Measurements from ENCODE around the gene PDZRN4.
"Not testable (repeated sequence)": the region's sequence is repeated elsewhere in the genome, so short reads cannot be mapped to it uniquely, and the experiment has no call there.

The PDZRN4 gene

DNA sequence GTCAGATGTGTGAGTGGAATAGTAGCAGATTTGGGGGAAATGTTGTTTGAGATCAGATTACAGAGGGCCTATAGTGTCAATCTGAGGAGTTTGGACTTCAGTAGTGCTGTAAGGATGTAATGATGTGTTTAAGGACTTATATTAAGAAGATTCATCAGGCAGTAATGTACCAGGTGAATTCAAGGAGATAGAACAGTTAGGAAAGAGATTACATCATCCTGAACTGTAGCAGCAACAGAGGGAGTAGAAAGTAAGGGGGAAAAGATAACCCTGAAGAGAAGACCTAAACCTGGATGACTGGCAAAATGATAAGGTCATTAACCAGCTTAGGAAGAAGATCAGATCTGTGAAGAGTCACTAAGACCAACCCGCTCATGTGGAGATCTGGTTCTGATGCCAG lies 349.4 kb downstream of the PDZRN4 start:
- H3K36me3 ChIP-seq (ENCODE audit: control insufficient read depth in 4 of 4, insufficient read depth in 4 of 4, low read length in 3 of 4): no peaks in the 10 kb centered on the region
- no peaks in the 10 kb centered on the region for H3K27me3 ChIP-seq (replicated peaks in 2 of 5; ENCODE audit: control insufficient read depth in 4 of 5, insufficient read depth in 5 of 5, low read length in 4 of 5)
- H3K4me1 ChIP-seq (ENCODE audit: control extremely low read depth in 1 of 4, control insufficient read depth in 4 of 4, insufficient read depth in 4 of 4, low read length in 3 of 4): no peaks in the 10 kb centered on the region
- no peak for DNase-seq
- no peaks in the 10 kb centered on the region for H3K9me3 ChIP-seq (ENCODE audit: control extremely low read depth in 1 of 5, control insufficient read depth in 4 of 5, insufficient read depth in 2 of 5, low read depth in 1 of 5, low read length in 4 of 5)
- ChIA-PET POLR2A (no interaction called here), CTCF (no interaction called here)
- no peak overlapping the region for H3K27ac ChIP-seq (ENCODE audit: insufficient read depth in 1 of 2, low read depth in 1 of 2, low read length in 2 of 2, poor library complexity in 1 of 2, severe bottlenecking in 2 of 2)
- no peak overlapping the region for H3K4me3 ChIP-seq (ENCODE audit: control insufficient read depth in 1 of 7, extremely low read depth in 1 of 7, insufficient read depth in 4 of 7, low read depth in 2 of 7, low read length in 6 of 7)
- WGBS (ENCODE audit: insufficient coverage): 86% methylated on average over 1 of the region's 1 CpG

DNA sequence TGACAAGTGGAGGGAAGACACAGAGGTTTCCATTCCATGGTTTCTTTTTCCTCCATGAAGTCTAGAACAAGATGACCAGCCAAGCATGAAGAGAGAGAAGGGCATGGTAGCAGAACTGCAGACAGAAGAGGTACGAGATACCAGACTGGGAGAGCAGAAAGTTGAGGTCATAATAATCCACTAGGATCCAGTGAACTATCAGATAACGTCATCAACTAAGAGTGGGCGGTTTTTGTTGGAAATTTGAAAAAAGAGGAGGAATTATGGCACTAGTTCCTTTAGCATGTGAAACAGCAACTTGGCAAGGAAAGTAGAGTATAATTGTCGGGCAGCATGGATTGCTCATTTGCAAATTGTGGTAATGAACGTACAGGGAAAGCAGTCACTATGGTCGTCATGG lies 357.6 kb downstream of the PDZRN4 start:
- no peaks in the 10 kb centered on the region for H3K36me3 ChIP-seq (ENCODE audit: control insufficient read depth in 4 of 4, insufficient read depth in 4 of 4, low read length in 3 of 4)
- no peak for DNase-seq
- no peaks in the 10 kb centered on the region for H3K27me3 ChIP-seq (replicated peaks in 2 of 5; ENCODE audit: control insufficient read depth in 4 of 5, insufficient read depth in 5 of 5, low read length in 4 of 5)
- H3K4me3 ChIP-seq (ENCODE audit: control insufficient read depth in 1 of 7, extremely low read depth in 1 of 7, insufficient read depth in 4 of 7, low read depth in 2 of 7, low read length in 6 of 7): no peak overlapping the region
- CTCF ChIA-PET: no interaction called here
- no peak overlapping the region for H3K27ac ChIP-seq (ENCODE audit: insufficient read depth in 1 of 2, low read depth in 1 of 2, low read length in 2 of 2, poor library complexity in 1 of 2, severe bottlenecking in 2 of 2)
- H3K4me1 ChIP-seq (ENCODE audit: control extremely low read depth in 1 of 4, control insufficient read depth in 4 of 4, insufficient read depth in 4 of 4, low read length in 3 of 4): no peaks in the 10 kb centered on the region
- POLR2A ChIA-PET: no interaction called here
- 94% methylated on average over 6 of the region's 6 CpGs for WGBS (ENCODE audit: insufficient coverage)
- no peaks in the 10 kb centered on the region for H3K9me3 ChIP-seq (ENCODE audit: control extremely low read depth in 1 of 5, control insufficient read depth in 4 of 5, insufficient read depth in 2 of 5, low read depth in 1 of 5, low read length in 4 of 5)

DNA sequence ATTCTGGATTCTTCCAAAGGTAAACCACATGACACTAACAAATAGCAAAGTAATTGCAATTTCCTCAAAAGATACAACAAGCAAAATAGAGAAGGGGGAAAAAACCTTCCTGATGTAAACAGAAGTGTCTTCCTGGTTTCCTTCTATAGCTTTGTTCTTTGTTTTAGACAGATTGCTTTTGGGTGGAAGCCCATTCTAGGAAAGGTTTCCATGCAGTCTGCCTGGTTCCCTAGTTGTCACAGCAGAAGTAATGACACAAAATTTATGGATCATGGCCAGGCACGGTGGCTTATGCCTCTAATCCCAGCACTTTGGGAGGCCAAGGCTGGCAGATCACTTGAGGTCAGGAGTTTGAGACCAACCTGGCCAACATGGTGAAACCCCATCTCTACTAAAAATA lies 359.0 kb downstream of the PDZRN4 start:
- no CpG with 5 or more reads among the region's 1 CpG for WGBS (ENCODE audit: insufficient coverage)
- CTCF ChIA-PET; H3K4me3 ChIP-seq (ENCODE audit: control insufficient read depth in 1 of 7, extremely low read depth in 1 of 7, insufficient read depth in 4 of 7, low read depth in 2 of 7, low read length in 6 of 7); POLR2A ChIA-PET; H3K27ac ChIP-seq (ENCODE audit: insufficient read depth in 1 of 2, low read depth in 1 of 2, low read length in 2 of 2, poor library complexity in 1 of 2, severe bottlenecking in 2 of 2); DNase-seq; H3K27me3 ChIP-seq (replicated peaks in 2 of 5; ENCODE audit: control insufficient read depth in 4 of 5, insufficient read depth in 5 of 5, low read length in 4 of 5); H3K4me1 ChIP-seq (ENCODE audit: control extremely low read depth in 1 of 4, control insufficient read depth in 4 of 4, insufficient read depth in 4 of 4, low read length in 3 of 4); H3K36me3 ChIP-seq (ENCODE audit: control insufficient read depth in 4 of 4, insufficient read depth in 4 of 4, low read length in 3 of 4); H3K9me3 ChIP-seq (ENCODE audit: control extremely low read depth in 1 of 5, control insufficient read depth in 4 of 5, insufficient read depth in 2 of 5, low read depth in 1 of 5, low read length in 4 of 5): not testable (repeated sequence)

DNA sequence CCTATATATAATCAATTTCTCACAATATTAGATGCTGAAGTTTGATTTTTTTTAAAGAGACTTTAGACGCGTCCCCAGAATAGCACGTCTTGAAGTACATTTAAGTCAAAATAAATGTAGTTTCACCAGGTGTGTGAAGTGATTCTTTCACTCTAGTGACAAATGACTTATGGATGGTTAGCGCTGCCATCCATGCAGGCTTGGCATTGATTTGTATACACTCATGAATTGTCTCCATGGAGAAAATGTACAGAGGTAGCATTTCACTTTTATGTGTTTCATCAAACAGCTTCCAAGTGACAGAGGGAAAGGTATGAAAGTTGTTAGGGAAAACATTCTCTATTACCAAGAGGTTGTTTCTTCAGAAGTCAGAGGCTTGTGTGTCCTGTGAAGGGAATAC lies 360.8 kb downstream of the PDZRN4 start:
- Histone ChIP-seq H3K27ac (ENCODE audit: insufficient read depth in 1 of 2, low read depth in 1 of 2, low read length in 2 of 2, poor library complexity in 1 of 2, severe bottlenecking in 2 of 2) (no peak overlapping the region), H3K4me3 (ENCODE audit: control insufficient read depth in 1 of 7, extremely low read depth in 1 of 7, insufficient read depth in 4 of 7, low read depth in 2 of 7, low read length in 6 of 7) (no peak overlapping the region), H3K36me3 (ENCODE audit: control insufficient read depth in 4 of 4, insufficient read depth in 4 of 4, low read length in 3 of 4) (no peaks in the 10 kb centered on the region), H3K4me1 (ENCODE audit: control extremely low read depth in 1 of 4, control insufficient read depth in 4 of 4, insufficient read depth in 4 of 4, low read length in 3 of 4) (no peaks in the 10 kb centered on the region), H3K9me3 (ENCODE audit: control extremely low read depth in 1 of 5, control insufficient read depth in 4 of 5, insufficient read depth in 2 of 5, low read depth in 1 of 5, low read length in 4 of 5) (no peaks in the 10 kb centered on the region), H3K27me3 (replicated peaks in 2 of 5; ENCODE audit: control insufficient read depth in 4 of 5, insufficient read depth in 5 of 5, low read length in 4 of 5) (no peaks in the 10 kb centered on the region)
- WGBS (ENCODE audit: insufficient coverage): 100% methylated on average over 3 of the region's 4 CpGs
- DNase-seq: no peak
- ChIA-PET POLR2A (interaction anchor here (0.7 kb wide), 1 partner anchor 71 kb away, joined by 3 read pairs; no protein-coding TSS in a partner anchor), CTCF (no interaction called here)

DNA sequence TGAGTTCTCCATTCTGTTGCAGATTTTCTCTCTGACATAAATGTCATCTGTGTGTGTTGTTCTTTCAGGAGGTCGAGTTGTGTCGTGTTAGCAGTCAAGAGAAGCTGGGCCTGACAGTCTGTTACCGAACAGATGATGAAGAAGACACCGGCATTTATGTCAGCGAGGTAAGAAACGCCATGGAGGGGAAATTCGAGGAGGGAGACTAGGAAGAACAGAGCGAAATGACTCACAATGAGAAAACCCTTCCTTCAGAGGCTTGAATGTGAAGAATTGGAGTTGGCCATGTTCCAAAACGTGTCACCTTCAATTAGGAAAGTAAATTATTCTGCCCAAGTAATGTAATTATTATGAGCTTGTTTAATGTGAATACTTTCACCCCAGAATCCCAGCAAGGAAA lies 364.5 kb downstream of the PDZRN4 start:
- no peak for DNase-seq
- Histone ChIP-seq H3K4me3 (ENCODE audit: control insufficient read depth in 1 of 7, extremely low read depth in 1 of 7, insufficient read depth in 4 of 7, low read depth in 2 of 7, low read length in 6 of 7) (no peak overlapping the region), H3K27me3 (replicated peaks in 2 of 5; ENCODE audit: control insufficient read depth in 4 of 5, insufficient read depth in 5 of 5, low read length in 4 of 5) (no peaks in the 10 kb centered on the region), H3K36me3 (ENCODE audit: control insufficient read depth in 4 of 4, insufficient read depth in 4 of 4, low read length in 3 of 4) (no peaks in the 10 kb centered on the region), H3K27ac (ENCODE audit: insufficient read depth in 1 of 2, low read depth in 1 of 2, low read length in 2 of 2, poor library complexity in 1 of 2, severe bottlenecking in 2 of 2) (no peak overlapping the region), H3K4me1 (ENCODE audit: control extremely low read depth in 1 of 4, control insufficient read depth in 4 of 4, insufficient read depth in 4 of 4, low read length in 3 of 4) (no peaks in the 10 kb centered on the region), H3K9me3 (ENCODE audit: control extremely low read depth in 1 of 5, control insufficient read depth in 4 of 5, insufficient read depth in 2 of 5, low read depth in 1 of 5, low read length in 4 of 5) (no peaks in the 10 kb centered on the region)
- WGBS (ENCODE audit: insufficient coverage): 97% methylated on average over 9 of the region's 9 CpGs
- CTCF ChIA-PET: no interaction called here
- POLR2A ChIA-PET: no interaction called here

DNA sequence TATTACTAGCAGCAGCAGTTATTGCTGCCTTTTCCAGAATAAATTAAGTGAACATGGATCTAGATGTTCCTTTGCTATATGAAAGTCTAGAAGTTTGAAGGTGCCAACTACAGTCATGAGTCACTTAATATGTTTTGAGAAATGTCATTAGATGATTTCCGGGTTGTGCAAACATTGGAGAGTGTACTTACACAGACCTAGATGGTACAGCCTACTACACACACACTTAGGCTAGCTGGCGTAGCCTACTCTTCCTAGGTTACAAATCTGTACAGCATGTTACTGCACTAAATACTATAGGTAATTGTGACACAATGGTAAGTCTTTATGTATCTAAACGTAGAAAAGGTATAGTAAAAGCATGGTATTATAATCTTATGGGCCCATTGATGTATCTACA lies 368.1 kb downstream of the PDZRN4 start:
- ChIA-PET CTCF (interaction anchor here (0.8 kb wide), 1 partner anchor 180 kb away, joined by 4 read pairs; no protein-coding TSS in a partner anchor), POLR2A (no interaction called here)
- no peak for DNase-seq
- Histone ChIP-seq H3K27me3 (replicated peaks in 2 of 5; ENCODE audit: control insufficient read depth in 4 of 5, insufficient read depth in 5 of 5, low read length in 4 of 5) (no peaks in the 10 kb centered on the region), H3K36me3 (ENCODE audit: control insufficient read depth in 4 of 4, insufficient read depth in 4 of 4, low read length in 3 of 4) (no peaks in the 10 kb centered on the region), H3K9me3 (ENCODE audit: control extremely low read depth in 1 of 5, control insufficient read depth in 4 of 5, insufficient read depth in 2 of 5, low read depth in 1 of 5, low read length in 4 of 5) (no peaks in the 10 kb centered on the region), H3K4me3 (ENCODE audit: control insufficient read depth in 1 of 7, extremely low read depth in 1 of 7, insufficient read depth in 4 of 7, low read depth in 2 of 7, low read length in 6 of 7) (no peak overlapping the region), H3K27ac (ENCODE audit: insufficient read depth in 1 of 2, low read depth in 1 of 2, low read length in 2 of 2, poor library complexity in 1 of 2, severe bottlenecking in 2 of 2) (no peak overlapping the region), H3K4me1 (ENCODE audit: control extremely low read depth in 1 of 4, control insufficient read depth in 4 of 4, insufficient read depth in 4 of 4, low read length in 3 of 4) (no peaks in the 10 kb centered on the region)
- WGBS (ENCODE audit: insufficient coverage): 100% methylated on average over 1 of the region's 3 CpGs

DNA sequence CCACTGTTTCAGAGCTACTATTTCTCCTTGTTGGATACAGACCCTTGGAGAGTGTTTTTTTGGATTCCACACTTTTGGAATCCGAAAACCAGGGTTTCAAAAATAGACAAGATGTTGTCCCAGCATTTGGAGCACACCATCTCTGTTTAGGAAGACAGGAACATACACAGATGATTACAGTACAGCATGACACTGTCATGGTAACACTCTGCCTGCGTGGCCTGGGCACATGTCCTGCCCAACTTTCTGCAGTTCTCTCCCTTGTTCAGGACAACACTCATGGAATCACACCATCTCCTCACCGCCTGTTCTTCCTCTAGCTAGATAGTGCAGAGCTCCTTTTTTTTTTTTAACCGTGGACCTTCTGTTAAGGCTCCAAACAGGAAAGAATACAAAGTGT lies 369.2 kb downstream of the PDZRN4 start:
- CTCF ChIA-PET: no interaction called here
- Histone ChIP-seq H3K9me3 (ENCODE audit: control extremely low read depth in 1 of 5, control insufficient read depth in 4 of 5, insufficient read depth in 2 of 5, low read depth in 1 of 5, low read length in 4 of 5) (no peaks in the 10 kb centered on the region), H3K4me3 (ENCODE audit: control insufficient read depth in 1 of 7, extremely low read depth in 1 of 7, insufficient read depth in 4 of 7, low read depth in 2 of 7, low read length in 6 of 7) (no peak overlapping the region), H3K27me3 (replicated peaks in 2 of 5; ENCODE audit: control insufficient read depth in 4 of 5, insufficient read depth in 5 of 5, low read length in 4 of 5) (no peaks in the 10 kb centered on the region), H3K36me3 (ENCODE audit: control insufficient read depth in 4 of 4, insufficient read depth in 4 of 4, low read length in 3 of 4) (no peaks in the 10 kb centered on the region), H3K27ac (ENCODE audit: insufficient read depth in 1 of 2, low read depth in 1 of 2, low read length in 2 of 2, poor library complexity in 1 of 2, severe bottlenecking in 2 of 2) (no peak overlapping the region), H3K4me1 (ENCODE audit: control extremely low read depth in 1 of 4, control insufficient read depth in 4 of 4, insufficient read depth in 4 of 4, low read length in 3 of 4) (no peaks in the 10 kb centered on the region)
- no peak for DNase-seq
- POLR2A ChIA-PET: no interaction called here
- WGBS (ENCODE audit: insufficient coverage): 95% methylated on average over 2 of the region's 4 CpGs

DNA sequence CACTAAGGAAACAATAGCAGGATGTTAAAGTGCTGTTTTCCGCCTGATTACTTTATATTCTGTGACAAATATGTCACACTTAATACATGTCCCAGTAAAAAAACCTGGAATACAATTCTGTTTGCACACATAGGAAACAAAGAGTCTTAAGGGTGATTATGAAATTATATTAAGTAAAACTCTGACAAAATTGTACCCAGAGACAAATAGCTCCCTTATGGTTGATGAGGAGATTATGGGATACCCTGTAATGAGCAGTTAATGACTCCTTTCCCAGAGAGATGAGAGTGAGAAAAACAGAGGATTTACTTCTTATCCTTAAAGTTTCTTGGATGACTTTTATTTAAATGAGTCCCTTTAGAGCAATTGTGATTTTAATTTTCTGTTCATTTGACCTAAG lies 370.6 kb downstream of the PDZRN4 start:
- Histone ChIP-seq H3K27ac (ENCODE audit: insufficient read depth in 1 of 2, low read depth in 1 of 2, low read length in 2 of 2, poor library complexity in 1 of 2, severe bottlenecking in 2 of 2) (no peak overlapping the region), H3K4me3 (ENCODE audit: control insufficient read depth in 1 of 7, extremely low read depth in 1 of 7, insufficient read depth in 4 of 7, low read depth in 2 of 7, low read length in 6 of 7) (no peak overlapping the region), H3K4me1 (ENCODE audit: control extremely low read depth in 1 of 4, control insufficient read depth in 4 of 4, insufficient read depth in 4 of 4, low read length in 3 of 4) (no peaks in the 10 kb centered on the region), H3K27me3 (replicated peaks in 2 of 5; ENCODE audit: control insufficient read depth in 4 of 5, insufficient read depth in 5 of 5, low read length in 4 of 5) (no peaks in the 10 kb centered on the region), H3K9me3 (ENCODE audit: control extremely low read depth in 1 of 5, control insufficient read depth in 4 of 5, insufficient read depth in 2 of 5, low read depth in 1 of 5, low read length in 4 of 5) (no peaks in the 10 kb centered on the region), H3K36me3 (ENCODE audit: control insufficient read depth in 4 of 4, insufficient read depth in 4 of 4, low read length in 3 of 4) (no peaks in the 10 kb centered on the region)
- no CpG with 5 or more reads among the region's 1 CpG for WGBS (ENCODE audit: insufficient coverage)
- DNase-seq: no peak
- ChIA-PET CTCF (no interaction called here), POLR2A (no interaction called here)
